ENCODE data around the gene TPT1. TPM values are rescaled to one million over a fixed set of nuclear protein-coding genes. Genes with fewer than 3 reads are reported as not detected.

TPT1 gene
- total and polyA plus RNA-seq, 9 of the 15 experiments (the other 6 are each of a cell fraction or from before 2014, with no cell fraction given), result 602 to 2,508 (median 1,784) TPM

- TF ChIP-seq ZBTB17 (CRISPR knock-in tag; IDR thresholded peaks at IDR 0.05), result no peak
- no peak for TF ChIP-seq ZNF766 (CRISPR knock-in tag; conservative IDR thresholded peaks at IDR 0.05)
- TF ChIP-seq NRF1 (conservative IDR thresholded peaks at IDR 0.05 in 1 of 2, IDR thresholded peaks at IDR 0.05 in 1 of 2), result no peak
- TF ChIP-seq RBM15 (IDR thresholded peaks at IDR 0.05; ENCODE audit: insufficient read depth, low read length), result no peak
- peak; percentile 48; the same call in 1 of the 2 replicates for TF ChIP-seq THRA (IDR thresholded peaks at IDR 0.05)
- no peak for TF ChIP-seq ZBTB49 (CRISPR knock-in tag; IDR thresholded peaks at IDR 0.05; ENCODE audit: borderline replicate concordance)
- TF ChIP-seq ZNF584 (CRISPR knock-in tag; IDR thresholded peaks at IDR 0.05; ENCODE audit: low read depth), result no peak
- no peak for TF ChIP-seq ZNF165 (CRISPR knock-in tag; IDR thresholded peaks at IDR 0.05; ENCODE audit: borderline replicate concordance)
- TF ChIP-seq CREBBP (IDR thresholded peaks at IDR 0.05; ENCODE audit: low read depth, low read length), result no peak
- no peak for TF ChIP-seq E2F3 (CRISPR knock-in tag; IDR thresholded peaks at IDR 0.05)
- TF ChIP-seq MAZ (CRISPR knock-in tag; conservative IDR thresholded peaks at IDR 0.05 in 1 of 2, IDR thresholded peaks at IDR 0.05 in 1 of 2), result no peak
- no peak for TF ChIP-seq ZNF41 (CRISPR knock-in tag; conservative IDR thresholded peaks at IDR 0.05)
- TF ChIP-seq ZBTB34 (CRISPR knock-in tag; IDR thresholded peaks at IDR 0.05), result no peak
- no peak for TF ChIP-seq MYBL2 (IDR thresholded peaks at IDR 0.05; ENCODE audit: low read depth)
- TF ChIP-seq MYBL2 (CRISPR knock-in tag; IDR thresholded peaks at IDR 0.05; ENCODE audit: borderline replicate concordance), result no peak
- TF ChIP-seq ARID4B (CRISPR knock-in tag; IDR thresholded peaks at IDR 0.05), result no peak
- TF ChIP-seq ZNF146 (CRISPR knock-in tag; IDR thresholded peaks at IDR 0.05; ENCODE audit: unreplicated experiment), result no peak
- peak; percentile 40 for TF ChIP-seq ARID1B (IDR thresholded peaks at IDR 0.05)
- TF ChIP-seq ZBED1 (IDR thresholded peaks at IDR 0.05), result no peak
- no peak for TF ChIP-seq STAT5A (IDR thresholded peaks at IDR 0.05; ENCODE audit: borderline replicate concordance, low read length)
These were observed 32.2 kb upstream of the TPT1 start (continued) for GRCh38 chr13:45373162-45373547.
